ENCODE results near the gene XRCC4. TPM values are rescaled to one million over a fixed set of nuclear protein-coding genes. Genes with fewer than 3 reads are reported as not detected.

XRCC4 gene
- total RNA-seq, 3 donors from 2014 or later, result 8.8 to 10.8 (median 10.4) TPM

DNA sequence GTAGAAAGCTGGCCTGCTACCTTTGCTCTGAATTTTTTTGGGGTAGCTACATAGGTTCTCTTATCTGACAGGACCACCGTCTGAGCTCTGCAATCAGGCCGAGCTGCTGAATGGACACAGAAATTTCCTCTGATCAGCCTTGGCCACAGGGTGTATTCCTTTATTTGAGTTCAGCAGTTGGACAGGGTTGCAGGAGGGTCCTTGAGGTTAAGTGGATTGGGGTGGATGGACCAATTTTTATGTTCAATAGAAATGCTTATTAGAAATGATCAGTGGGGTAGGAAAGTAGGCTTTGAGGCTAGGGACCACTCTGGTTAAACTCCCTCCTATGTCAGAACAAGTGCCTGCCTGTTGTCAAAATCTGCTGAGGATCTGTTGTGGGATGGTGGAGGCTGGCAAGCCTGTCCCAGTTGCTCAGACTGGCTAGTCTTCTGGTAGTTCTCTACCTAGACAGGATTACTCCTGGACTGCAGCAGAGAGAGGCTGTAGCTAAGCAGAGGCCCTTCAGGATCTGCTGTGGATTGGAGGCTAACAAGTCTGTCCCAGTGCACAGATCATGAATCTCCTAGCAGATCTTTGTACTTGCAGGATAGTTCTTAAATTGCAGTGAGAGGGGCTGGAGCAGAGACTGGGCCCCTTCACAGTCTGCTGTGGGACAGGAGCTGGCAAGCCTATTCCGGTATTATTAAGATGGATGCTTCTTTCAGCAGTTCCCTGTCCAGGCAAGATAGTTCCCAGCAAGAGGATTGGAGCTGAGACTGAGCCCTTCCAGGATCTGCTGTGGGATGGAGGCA lies 18.0 kb downstream of the XRCC4 start:
- intact Hi-C loops (cut with DNase I; ENCODE audit: low total_unique reads), result no loop called here
- H3K36me3 ChIP-seq, result no peaks in the 10 kb centered on the region
- DNase-seq (ENCODE audit: low spot score in 2 of 2), result no peak
- no peak overlapping the region for H3K27ac ChIP-seq
- TF ChIP-seq POLR2A (IDR thresholded peaks at IDR 0.05), result no peak
- TF ChIP-seq CTCF (IDR thresholded peaks at IDR 0.05), result no peak
- no peak for TF ChIP-seq POLR2AphosphoS5 (IDR thresholded peaks at IDR 0.05)
- no peak overlapping the region for H3K4me3 ChIP-seq
- no peaks in the 10 kb centered on the region for H3K4me1 ChIP-seq
- H3K9me3 ChIP-seq, result peaks cover 0 to 16% of the 10 kb centered on the region in 2 donors
- no peaks in the 10 kb centered on the region for H3K27me3 ChIP-seq

GRCh38 chr5:83095957-83096539 lies 18.7 kb downstream of the XRCC4 start:
- no peak overlapping the region for H3K27ac ChIP-seq
- no peak overlapping the region for H3K4me3 ChIP-seq
- H3K36me3 ChIP-seq, result no peaks in the 10 kb centered on the region
- TF ChIP-seq POLR2AphosphoS5 (IDR thresholded peaks at IDR 0.05) (no peak), CTCF (IDR thresholded peaks at IDR 0.05) (no peak), POLR2A (IDR thresholded peaks at IDR 0.05) (no peak)
- no peak for DNase-seq (ENCODE audit: low spot score in 2 of 2)
- H3K4me1 ChIP-seq, result no peaks in the 10 kb centered on the region
- intact Hi-C loops (cut with DNase I; ENCODE audit: low total_unique reads), result no loop called here
- H3K9me3 ChIP-seq, result peaks cover 0 to 16% of the 10 kb centered on the region in 2 donors
- H3K27me3 ChIP-seq, result no peaks in the 10 kb centered on the region

DNA sequence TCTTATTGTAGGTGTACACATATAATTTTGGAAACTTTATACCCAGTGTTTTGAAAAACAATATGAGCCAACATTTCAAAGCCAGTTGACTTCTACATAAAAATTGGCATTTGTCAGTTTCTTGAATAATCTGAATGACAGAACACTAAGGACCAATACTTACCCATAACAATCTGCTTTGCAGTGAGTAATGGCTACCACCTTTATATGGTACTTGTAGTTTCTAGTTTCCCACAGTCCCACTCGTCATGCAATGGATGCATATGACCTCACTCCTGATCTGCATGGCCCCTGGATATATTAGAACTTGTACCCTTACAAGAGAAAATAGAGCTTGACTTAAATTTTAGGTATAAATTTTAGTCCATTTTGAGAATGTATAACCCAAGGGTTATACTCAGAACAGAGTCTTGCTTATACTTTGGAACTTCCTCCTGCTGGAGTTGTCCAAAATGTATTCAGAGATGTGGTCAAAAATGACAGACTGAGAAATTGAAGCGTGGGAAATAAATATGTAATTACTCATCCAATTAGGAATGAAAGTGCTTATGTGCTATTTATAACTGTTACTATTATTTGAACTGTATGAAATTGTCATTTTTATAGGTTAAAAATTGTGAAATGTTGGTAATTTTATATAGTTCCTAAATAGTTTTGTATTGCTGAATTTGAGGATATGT lies 19.5 kb downstream of the XRCC4 start:
- TF ChIP-seq CTCF (IDR thresholded peaks at IDR 0.05) (no peak), POLR2AphosphoS5 (IDR thresholded peaks at IDR 0.05) (no peak), POLR2A (IDR thresholded peaks at IDR 0.05) (no peak)
- intact Hi-C loops (cut with DNase I; ENCODE audit: low total_unique reads), result no loop called here
- H3K36me3 ChIP-seq, result no peaks in the 10 kb centered on the region
- H3K27me3 ChIP-seq, result no peaks in the 10 kb centered on the region
- DNase-seq (ENCODE audit: low spot score in 2 of 2), result no peak
- H3K27ac ChIP-seq, result no peak overlapping the region
- H3K9me3 ChIP-seq, result peaks cover 0 to 16% of the 10 kb centered on the region in 2 donors
- H3K4me1 ChIP-seq, result no peaks in the 10 kb centered on the region
- no peak overlapping the region for H3K4me3 ChIP-seq

- Histone ChIP-seq H3K9me3 (peaks cover 0 to 16% of the 10 kb centered on the region in 2 donors), H3K36me3 (no peaks in the 10 kb centered on the region), H3K4me1 (no peaks in the 10 kb centered on the region), H3K27ac (no peak overlapping the region), H3K27me3 (no peaks in the 10 kb centered on the region), H3K4me3 (no peak overlapping the region)
- intact Hi-C loops (cut with DNase I; ENCODE audit: low total_unique reads), result no loop called here
- no peak for DNase-seq (ENCODE audit: low spot score in 2 of 2)
- TF ChIP-seq POLR2A (IDR thresholded peaks at IDR 0.05), result no peak
- TF ChIP-seq CTCF (IDR thresholded peaks at IDR 0.05), result no peak
- no peak for TF ChIP-seq POLR2AphosphoS5 (IDR thresholded peaks at IDR 0.05)
Measured at GRCh38 chr5:83097689-83098231, 20.4 kb downstream of the XRCC4 start.

Measured in breast epithelium (tissue), 4 donors.